ENCODE measurements around the gene FBXL16. TPM values are rescaled to one million over a fixed set of nuclear protein-coding genes. Genes with fewer than 3 reads are reported as not detected.

Gene FBXL16
- total RNA-seq, 1 donor from 2014 or later: 0.46 TPM

DNA sequence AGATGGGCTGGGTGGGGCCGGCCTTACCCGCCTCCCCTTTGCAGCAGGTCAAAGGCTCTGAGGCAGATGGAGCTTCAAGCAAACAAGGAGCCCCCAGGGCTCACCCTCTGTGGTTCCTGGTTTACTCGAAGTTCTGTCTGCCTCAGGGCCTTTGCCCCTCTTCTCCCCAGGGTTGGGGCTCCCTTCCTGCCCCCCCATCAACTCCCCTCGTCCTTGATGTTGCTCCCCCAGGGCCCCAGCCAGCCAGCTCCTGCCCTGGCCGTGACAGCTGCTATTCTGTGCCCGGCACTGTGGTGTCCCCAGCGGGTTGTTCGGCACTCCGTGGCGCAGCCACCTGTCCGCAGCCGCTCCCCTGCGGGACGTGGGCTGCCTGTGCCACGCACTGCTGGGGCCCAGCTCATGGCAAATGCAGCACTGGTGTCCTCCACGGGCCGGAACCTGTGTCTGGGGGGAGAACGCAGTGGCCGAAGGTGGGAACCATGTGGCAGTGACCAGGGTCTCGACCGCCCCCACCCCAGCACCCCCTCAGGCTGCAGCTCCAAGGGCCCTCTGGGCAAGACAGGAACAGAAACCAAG is 5.0 kb upstream of the FBXL16 start:
- no peak for DNase-seq (ENCODE audit: low read depth)
- H3K4me3 ChIP-seq (ENCODE audit: low read depth, low read length): no peak overlapping the region
- TF ChIP-seq CTCF (conservative IDR thresholded peaks at IDR 0.05; ENCODE audit: low read depth, low read length): no peak

GRCh38 chr16:709566-710499 is 4.2 kb upstream of the FBXL16 start:
- TF ChIP-seq CTCF (conservative IDR thresholded peaks at IDR 0.05; ENCODE audit: low read depth, low read length): no peak
- no peak for DNase-seq (ENCODE audit: low read depth)
- no peak overlapping the region for H3K4me3 ChIP-seq (ENCODE audit: low read depth, low read length)

DNA sequence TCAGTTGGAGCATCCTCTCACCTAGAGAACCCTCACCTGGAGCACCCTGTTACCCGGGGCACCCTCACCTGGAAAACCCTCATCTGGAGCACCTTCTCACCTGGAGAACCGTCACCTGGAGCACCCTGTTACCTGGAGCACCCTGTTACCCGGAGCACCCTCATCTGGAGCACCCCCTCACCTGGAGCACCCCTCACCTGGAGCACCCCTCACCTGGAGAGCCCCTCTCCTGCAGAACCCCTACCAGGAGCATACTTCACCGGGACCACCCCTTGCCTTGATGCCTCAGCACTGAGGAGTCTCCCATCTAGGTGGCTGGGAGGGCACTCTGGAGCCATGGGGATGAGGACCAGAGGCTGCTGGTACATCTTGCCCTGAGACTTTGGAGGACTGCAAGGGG is 3.4 kb upstream of the FBXL16 start:
- no peak for DNase-seq (ENCODE audit: low read depth)
- TF ChIP-seq CTCF (conservative IDR thresholded peaks at IDR 0.05; ENCODE audit: low read depth, low read length): no peak
- no peak overlapping the region for H3K4me3 ChIP-seq (ENCODE audit: low read depth, low read length)

- no peak for DNase-seq (ENCODE audit: low read depth)
- no peak overlapping the region for H3K4me3 ChIP-seq (ENCODE audit: low read depth, low read length)
- TF ChIP-seq CTCF (conservative IDR thresholded peaks at IDR 0.05; ENCODE audit: low read depth, low read length): no peak
Measured at GRCh38 chr16:708019-708418, 2.4 kb upstream of the FBXL16 start.

DNA sequence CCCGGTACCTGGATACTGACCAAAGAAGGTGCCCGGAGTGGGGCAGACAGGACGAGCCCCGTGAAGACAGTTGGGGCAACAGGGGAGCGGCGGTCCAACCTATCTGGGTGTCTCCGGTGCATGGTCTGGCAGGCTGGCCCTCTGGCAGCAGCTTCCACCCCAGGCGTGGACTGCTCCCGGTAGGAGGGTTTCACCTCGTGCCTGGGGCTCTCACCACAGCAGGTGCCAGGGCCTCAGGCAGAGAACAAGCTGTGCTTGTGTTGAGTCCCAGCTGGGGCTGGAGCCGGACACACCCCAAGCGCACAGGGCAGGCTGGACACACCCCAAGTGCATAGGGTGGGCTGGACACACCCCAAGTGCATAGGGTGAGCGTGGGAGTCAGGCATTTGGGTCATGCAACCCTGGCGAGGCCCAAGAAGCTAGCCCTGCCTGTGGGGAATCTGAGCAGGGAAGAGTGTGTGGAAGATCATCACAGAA is 1.5 kb upstream of the FBXL16 start:
- DNase-seq (ENCODE audit: low read depth): no peak
- TF ChIP-seq CTCF (conservative IDR thresholded peaks at IDR 0.05; ENCODE audit: low read depth, low read length): no peak
- H3K4me3 ChIP-seq (ENCODE audit: low read depth, low read length): no peak overlapping the region

DNA sequence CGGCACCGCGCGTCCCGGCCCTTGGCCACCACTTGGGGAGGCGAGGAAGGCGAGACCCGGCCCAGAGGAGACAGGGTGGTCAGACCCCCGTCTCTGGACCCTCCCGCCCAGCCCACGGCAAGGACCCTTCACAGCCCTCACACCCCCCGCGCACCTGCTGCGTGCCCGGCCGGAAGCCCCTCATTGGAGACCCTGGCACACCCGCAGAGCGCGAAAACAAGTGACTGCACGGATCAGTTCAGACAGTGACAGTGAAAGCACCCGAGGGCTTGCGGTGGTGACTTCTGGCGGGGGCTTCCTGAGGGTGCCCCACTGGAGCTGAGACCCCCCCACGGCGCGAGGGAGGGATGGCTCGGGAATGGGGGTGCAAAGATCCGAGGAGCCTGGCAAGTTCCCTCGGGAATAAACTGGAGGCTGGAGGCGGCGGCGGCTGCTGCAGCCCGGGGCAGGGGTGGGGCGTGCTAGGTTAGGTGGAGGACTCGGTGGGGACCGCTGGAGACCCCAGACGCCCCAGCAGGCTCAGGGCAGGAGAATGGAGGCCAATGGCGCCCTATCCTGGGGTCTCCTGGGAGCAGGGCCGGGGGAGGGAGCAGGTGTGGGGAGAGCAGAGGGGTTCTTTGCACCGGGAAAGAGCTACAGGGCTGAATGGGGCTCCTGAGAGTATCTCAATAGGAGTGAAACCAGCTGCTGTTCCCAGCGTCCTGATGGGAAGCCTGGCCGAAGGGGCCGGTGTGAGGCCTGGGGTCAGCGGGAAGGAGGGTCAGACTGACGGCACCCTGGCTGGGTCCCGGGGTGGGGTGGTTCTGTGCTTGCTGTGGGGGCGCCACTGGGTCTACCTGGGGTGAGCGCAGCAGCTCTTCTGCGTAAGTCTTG is 824 bp upstream of the FBXL16 start:
- TF ChIP-seq CTCF (conservative IDR thresholded peaks at IDR 0.05; ENCODE audit: low read depth, low read length): no peak
- DNase-seq (ENCODE audit: low read depth): no peak
- H3K4me3 ChIP-seq (ENCODE audit: low read depth, low read length): no peak overlapping the region
